GM10266 (cell line): Measurements from ENCODE around the gene ANKRD22.
A peak's percentile ranks its signal among the peaks of the same experiment; 100 is the strongest.

ENCODE experiments used
- DNase-seq: peaks from one replicate; pipeline ENCODE4 v3.0.0; 2012; ENCODE audit errors: extremely low spot score
- TF ChIP-seq, protein P1 (sequence below): IDR thresholded peaks from 2 replicates; pipeline ENCODE4 v1.5.1; 2012; ENCODE audit warnings: mild to moderate bottlenecking, low read depth; ENCODE audit not compliant: control insufficient read depth, insufficient read depth; ENCODE audit errors: missing control alignments

The ANKRD22 gene

DNA sequence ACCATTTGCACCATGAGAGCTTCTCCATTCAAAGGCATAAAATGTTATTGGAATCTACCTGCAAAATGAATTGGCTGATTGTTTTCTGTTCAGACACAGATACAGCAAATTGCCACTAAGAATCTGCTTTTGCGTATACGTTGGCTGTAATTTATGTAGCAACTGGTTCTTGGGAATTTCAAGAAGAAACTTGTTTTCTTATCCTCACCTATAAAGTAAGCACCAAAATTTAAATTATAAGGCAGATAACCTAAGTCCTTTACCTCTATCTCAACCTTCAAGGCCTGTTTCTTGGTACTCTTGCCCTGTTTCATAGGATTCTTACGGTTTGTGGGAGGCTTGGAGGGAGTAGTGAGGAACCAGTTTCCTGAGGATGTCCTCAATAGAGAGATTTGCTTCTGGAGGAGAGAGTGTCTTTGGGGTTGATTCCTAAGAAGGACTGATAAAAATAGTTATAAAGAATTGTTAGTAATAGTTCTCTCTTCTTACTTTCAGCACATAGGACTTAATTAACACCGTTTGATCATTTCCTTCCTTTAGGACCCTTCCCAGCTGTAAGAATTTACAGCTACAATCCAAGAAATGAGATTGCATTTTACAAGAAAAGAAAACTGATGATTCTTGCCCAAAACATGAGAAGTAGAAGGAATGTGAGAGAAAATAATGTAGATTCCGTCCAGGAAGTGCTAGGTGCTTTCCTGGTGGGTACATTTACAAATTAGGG is 30.4 kb upstream of the ANKRD22 start:
- DNase-seq: no peak
- TF ChIP-seq, protein P1, sequence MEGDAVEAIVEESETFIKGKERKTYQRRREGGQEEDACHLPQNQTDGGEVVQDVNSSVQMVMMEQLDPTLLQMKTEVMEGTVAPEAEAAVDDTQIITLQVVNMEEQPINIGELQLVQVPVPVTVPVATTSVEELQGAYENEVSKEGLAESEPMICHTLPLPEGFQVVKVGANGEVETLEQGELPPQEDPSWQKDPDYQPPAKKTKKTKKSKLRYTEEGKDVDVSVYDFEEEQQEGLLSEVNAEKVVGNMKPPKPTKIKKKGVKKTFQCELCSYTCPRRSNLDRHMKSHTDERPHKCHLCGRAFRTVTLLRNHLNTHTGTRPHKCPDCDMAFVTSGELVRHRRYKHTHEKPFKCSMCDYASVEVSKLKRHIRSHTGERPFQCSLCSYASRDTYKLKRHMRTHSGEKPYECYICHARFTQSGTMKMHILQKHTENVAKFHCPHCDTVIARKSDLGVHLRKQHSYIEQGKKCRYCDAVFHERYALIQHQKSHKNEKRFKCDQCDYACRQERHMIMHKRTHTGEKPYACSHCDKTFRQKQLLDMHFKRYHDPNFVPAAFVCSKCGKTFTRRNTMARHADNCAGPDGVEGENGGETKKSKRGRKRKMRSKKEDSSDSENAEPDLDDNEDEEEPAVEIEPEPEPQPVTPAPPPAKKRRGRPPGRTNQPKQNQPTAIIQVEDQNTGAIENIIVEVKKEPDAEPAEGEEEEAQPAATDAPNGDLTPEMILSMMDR: no peak

DNA sequence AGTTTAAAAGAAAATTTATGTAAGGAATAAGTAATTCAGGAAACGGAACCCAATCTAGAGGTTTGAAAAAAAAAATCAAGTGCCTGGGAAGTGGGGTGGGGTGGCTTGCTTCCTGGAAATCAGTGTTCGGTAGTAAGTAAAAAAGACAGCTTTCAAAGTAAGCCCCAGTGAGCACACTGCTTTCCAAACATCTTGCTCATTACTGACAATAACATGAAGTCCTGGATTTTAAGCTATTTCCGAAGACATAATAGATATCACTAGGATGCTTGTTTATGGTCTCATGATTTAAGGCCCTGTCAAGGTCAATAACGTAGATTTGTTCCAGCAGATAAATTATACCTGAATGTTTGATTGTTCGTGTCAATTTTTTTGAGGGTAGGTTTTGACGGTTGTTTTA is 29.7 kb upstream of the ANKRD22 start:
- no peak for DNase-seq

DNA sequence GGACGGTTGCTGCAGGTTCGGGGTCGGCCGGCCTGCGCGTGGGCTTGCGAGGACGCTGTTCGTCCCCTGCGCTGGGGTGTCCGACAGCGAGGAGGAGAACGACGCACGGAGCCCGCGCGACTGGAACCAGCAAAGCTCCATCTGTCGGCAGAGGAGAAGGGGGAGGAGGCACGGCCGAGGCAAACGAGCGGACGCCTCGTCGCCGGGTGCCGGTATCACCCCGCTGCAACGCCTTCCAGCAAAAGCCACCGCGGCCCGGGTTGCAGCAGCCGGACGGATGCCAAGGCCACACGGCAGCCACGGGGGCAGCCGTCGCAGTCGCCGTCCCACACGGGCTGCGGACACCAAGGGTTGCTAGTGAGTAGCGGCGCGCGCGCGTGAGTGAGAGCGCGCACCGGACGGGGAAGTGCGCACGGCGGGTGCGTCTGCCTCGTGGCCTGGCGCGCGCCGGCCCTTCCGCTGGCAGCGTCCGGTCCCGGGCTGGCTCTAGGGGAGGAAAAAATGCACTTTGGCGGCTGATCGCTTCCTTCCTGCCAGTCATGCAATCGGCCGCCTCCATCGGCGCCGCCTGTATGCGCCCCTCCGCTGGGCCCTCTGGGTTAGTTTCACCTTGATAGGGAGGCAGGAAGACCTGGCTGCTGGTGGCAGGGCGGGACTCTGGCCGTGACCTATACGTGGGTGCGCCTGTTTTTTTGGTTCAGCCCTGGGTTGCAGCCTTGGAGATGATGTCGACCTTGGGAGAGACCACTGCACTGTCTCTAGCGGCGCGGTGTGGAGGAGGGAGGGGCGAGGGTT is 28.8 kb upstream of the ANKRD22 start:
- TF ChIP-seq, protein P1: peak; percentile 32
- DNase-seq: peak; percentile 69

More for the DNA sequence above, 29.7 kb upstream of the ANKRD22 start:
- TF ChIP-seq, protein P1: no peak

DNA sequence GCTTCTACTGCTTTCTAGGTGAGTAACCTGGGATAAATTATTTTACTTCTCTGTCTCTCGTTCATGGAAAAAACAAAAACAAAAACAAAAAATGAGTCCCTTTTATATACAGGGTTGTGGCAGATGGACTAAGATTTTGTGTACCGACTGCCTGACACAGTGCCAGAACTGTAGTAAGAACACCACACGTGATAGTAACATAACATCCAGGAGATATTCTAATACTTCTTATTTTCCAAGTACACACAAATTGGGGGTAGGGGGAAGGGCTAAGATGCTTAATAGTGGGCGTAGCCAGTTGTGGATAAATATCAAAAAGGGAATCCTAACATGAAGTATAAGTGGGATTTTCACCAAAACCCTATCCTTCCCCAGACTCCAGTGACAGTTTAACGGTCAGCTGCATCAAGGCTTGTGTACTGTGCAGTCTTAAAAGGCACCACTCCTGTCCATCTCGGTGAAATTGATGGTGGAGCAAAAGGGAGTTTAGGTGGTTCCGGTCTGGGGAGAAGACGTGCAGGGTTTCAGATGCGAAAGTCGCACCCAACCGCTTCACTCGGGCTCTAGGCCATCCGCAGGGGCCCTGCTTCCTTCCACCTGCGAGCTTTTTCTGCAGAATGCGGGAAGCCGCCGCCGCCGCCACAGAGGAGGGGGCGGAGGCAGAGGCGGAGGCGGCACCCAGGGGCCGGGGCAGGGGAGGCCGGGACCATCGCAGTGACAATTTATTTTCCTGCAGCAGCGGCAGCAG is 28.1 kb upstream of the ANKRD22 start, which contains the start of gene STAMBPL1:
STAMBPL1 (plus strand) TSS at position 712 of the 748 bp plus-strand sequence. CDS start 21,464 bp downstream, outside the sequence.
- TF ChIP-seq, protein P1: no peak
- peak; percentile 62 for DNase-seq

DNA sequence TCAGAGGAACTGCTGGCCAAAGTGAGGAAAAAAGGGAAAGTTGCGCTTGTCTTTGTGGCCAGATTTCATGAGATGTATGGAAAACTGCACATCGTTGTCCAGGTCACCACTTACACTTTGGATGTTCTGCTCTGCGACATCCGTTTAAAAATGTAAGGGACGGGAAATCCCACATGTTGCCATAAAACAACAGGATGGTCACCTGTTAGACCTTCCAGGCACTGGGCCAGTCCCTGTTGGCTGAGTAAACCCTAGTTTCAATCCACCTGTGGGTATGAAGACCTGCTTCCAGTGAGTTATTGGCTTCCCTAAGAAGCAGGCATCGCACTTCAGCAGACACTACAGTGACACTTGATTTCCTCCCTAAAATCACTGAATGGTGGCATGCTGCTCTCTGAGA is 25.7 kb upstream of the ANKRD22 start:
- TF ChIP-seq, protein P1: no peak
- DNase-seq: no peak

DNA sequence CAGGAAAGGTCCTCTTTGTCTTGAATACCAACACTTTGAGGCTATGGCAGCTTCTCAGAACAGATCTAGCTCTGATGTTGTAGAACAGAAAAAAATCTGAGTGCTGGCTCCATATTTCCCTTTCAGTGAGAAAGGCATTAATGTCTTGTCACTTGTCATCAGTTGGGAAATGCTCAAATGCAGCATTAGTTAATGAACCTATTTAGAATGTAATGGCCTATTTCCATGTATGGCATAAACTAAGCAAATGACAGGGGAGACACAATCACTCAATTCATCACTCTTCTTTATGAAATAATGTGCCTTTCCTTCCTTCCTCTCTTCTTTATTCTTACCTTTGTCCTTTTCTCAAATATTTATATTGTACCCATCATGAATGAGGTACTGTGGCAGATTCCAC is 23.4 kb upstream of the ANKRD22 start:
- TF ChIP-seq, protein P1: no peak
- no peak for DNase-seq
